A549 (cell line): ENCODE measurements around the gene SLC9B1.

ENCODE experiments used
- CEBPB ChIP-seq, 2 experiments: fragments of >200 bp in 1 of 2; sonication (Bioruptor Twin) in 1 of 2; formaldehyde crosslinking in 1 of 2; IDR thresholded peaks; 2 replicates each; pipeline ENCODE4 v1.6.1; 2012 to 2016
- E2F6 ChIP-seq: IDR thresholded peaks from 2 replicates; pipeline ENCODE4 v1.6.1; 2012; ENCODE audit warnings: low read depth, borderline replicate concordance
- HOXA7 ChIP-seq: fragments of 250-450 bp; sonication (Bioruptor Pico); IDR thresholded peaks from 2 replicates; pipeline ENCODE4 v1.5.0; 2020; ENCODE audit warnings: mild to moderate bottlenecking, moderate library complexity
- JUN ChIP-seq, 2 experiments: fragments of >200 bp; sonication (Bioruptor Twin); formaldehyde crosslinking; IDR thresholded peaks; 2 replicates in 1 of 2; 3 replicates in 1 of 2; pipeline ENCODE4 v1.6.1; 2016 to 2017
- SMC3 ChIP-seq: fragments of >200 bp; sonication (Bioruptor Twin); formaldehyde crosslinking; IDR thresholded peaks from 3 replicates; pipeline ENCODE4 v1.6.1; 2018; ENCODE audit warnings: inconsistent platforms
- SREBF2 ChIP-seq: fragments of 450-650 bp; IDR thresholded peaks from 2 replicates; pipeline ENCODE4 v1.6.1; 2014; ENCODE audit warnings: mild to moderate bottlenecking, moderate library complexity
- TF ChIP-seq, protein P1 (sequence below): fragments of >200 bp; sonication (Bioruptor Twin); formaldehyde crosslinking; IDR thresholded peaks from 3 replicates; pipeline ENCODE4 v1.5.1; 2016

DNA sequence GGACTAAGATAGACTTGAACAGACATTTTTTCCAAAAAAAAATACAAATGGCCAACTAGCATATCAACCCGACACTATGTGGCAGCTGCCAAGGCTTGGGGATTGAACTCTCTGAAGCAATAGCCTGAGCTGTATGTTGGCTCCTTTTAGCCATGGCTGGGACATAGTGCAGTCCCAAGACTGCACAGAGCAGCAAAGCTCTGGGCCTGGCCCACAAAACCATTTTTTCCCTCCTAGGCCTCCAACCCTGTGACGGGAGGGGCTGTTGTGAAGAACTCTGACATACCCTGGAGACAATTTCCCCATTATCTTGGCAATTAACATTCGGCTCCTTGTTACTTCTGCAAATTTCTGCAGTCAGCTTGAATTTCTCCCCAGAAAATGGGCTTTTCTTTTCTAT, 100.6 kb downstream of the SLC9B1 start:
- no peak for TF ChIP-seq CEBPB (IDR thresholded peaks at IDR 0.05)
- TF ChIP-seq, protein P1, sequence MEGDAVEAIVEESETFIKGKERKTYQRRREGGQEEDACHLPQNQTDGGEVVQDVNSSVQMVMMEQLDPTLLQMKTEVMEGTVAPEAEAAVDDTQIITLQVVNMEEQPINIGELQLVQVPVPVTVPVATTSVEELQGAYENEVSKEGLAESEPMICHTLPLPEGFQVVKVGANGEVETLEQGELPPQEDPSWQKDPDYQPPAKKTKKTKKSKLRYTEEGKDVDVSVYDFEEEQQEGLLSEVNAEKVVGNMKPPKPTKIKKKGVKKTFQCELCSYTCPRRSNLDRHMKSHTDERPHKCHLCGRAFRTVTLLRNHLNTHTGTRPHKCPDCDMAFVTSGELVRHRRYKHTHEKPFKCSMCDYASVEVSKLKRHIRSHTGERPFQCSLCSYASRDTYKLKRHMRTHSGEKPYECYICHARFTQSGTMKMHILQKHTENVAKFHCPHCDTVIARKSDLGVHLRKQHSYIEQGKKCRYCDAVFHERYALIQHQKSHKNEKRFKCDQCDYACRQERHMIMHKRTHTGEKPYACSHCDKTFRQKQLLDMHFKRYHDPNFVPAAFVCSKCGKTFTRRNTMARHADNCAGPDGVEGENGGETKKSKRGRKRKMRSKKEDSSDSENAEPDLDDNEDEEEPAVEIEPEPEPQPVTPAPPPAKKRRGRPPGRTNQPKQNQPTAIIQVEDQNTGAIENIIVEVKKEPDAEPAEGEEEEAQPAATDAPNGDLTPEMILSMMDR, result no peak
- TF ChIP-seq SMC3, result no peak
- TF ChIP-seq JUN (IDR thresholded peaks at IDR 0.05), result no peak
- TF ChIP-seq SREBF2, result no peak
- no peak for TF ChIP-seq E2F6
- no peak for TF ChIP-seq HOXA7 (CRISPR knock-in tag)
